GM19328 (cell line): ENCODE data around the gene MRPS17.

Experiments used
- ATAC-seq: cut with Tn5 transposase; IDR thresholded peaks from one replicate; pipeline ENCODE4 v1.9.1; 2021; ENCODE audit warnings: mild to moderate bottlenecking, moderate library complexity; ENCODE audit not compliant: unreplicated experiment

Gene MRPS17

GRCh38 chr7:55970561-55970960 lies 18.9 kb downstream of the MRPS17 start:
- no peak for ATAC-seq

- no peak for ATAC-seq
Measured at GRCh38 chr7:55970978-55971377, 19.3 kb downstream of the MRPS17 start.

- no peak for ATAC-seq
Measured at GRCh38 chr7:55973747-55974250, 22.1 kb downstream of the MRPS17 start.

GRCh38 chr7:55975988-55976633 lies 24.4 kb downstream of the MRPS17 start:
- no peak for ATAC-seq

- ATAC-seq: no peak
Measured at GRCh38 chr7:55977831-55978230, 26.2 kb downstream of the MRPS17 start.

GRCh38 chr7:55980266-55980665 lies 28.6 kb downstream of the MRPS17 start:
- ATAC-seq: no peak

GRCh38 chr7:55983537-55983936 lies 31.9 kb downstream of the MRPS17 start:
- ATAC-seq: no peak

GRCh38 chr7:55992346-55992745 lies 40.7 kb downstream of the MRPS17 start:
- no peak for ATAC-seq

GRCh38 chr7:55996856-55997500 lies 45.3 kb downstream of the MRPS17 start:
- no peak for ATAC-seq

- no peak for ATAC-seq
Measured at GRCh38 chr7:56003749-56004148, 52.1 kb downstream of the MRPS17 start.
